ENCODE results near the gene ISCU.

The ISCU gene

GRCh38 chr12:108562348-108563135, at the start of gene ISCU:
Gene ISCU (plus strand): TSS chr12:108562596. CDS start chr12:108562623, 27 bp downstream.
- TF ChIP-seq, protein P1, sequence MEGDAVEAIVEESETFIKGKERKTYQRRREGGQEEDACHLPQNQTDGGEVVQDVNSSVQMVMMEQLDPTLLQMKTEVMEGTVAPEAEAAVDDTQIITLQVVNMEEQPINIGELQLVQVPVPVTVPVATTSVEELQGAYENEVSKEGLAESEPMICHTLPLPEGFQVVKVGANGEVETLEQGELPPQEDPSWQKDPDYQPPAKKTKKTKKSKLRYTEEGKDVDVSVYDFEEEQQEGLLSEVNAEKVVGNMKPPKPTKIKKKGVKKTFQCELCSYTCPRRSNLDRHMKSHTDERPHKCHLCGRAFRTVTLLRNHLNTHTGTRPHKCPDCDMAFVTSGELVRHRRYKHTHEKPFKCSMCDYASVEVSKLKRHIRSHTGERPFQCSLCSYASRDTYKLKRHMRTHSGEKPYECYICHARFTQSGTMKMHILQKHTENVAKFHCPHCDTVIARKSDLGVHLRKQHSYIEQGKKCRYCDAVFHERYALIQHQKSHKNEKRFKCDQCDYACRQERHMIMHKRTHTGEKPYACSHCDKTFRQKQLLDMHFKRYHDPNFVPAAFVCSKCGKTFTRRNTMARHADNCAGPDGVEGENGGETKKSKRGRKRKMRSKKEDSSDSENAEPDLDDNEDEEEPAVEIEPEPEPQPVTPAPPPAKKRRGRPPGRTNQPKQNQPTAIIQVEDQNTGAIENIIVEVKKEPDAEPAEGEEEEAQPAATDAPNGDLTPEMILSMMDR (conservative IDR thresholded peaks at IDR 0.05; ENCODE audit: control insufficient read depth, insufficient read depth, low read depth, low read length): no peak

GRCh38 chr12:108514468-108514972, 47.9 kb upstream of the ISCU start:
- H3K4me3 ChIP-seq (ENCODE audit: control insufficient read depth, low read depth, low read length): peak overlapping the region; percentile 35
- TF ChIP-seq, protein P1 (conservative IDR thresholded peaks at IDR 0.05; ENCODE audit: control insufficient read depth, insufficient read depth, low read depth, low read length): no peak
- DNase-seq (ENCODE audit: low read depth): no peak

More at GRCh38 chr12:108562348-108563135, at the start of gene ISCU:
- peak; percentile 96 for DNase-seq (ENCODE audit: low read depth)
- H3K4me3 ChIP-seq (ENCODE audit: control insufficient read depth, low read depth, low read length): peak within 1 kb of the TSS; percentile 92

DNA sequence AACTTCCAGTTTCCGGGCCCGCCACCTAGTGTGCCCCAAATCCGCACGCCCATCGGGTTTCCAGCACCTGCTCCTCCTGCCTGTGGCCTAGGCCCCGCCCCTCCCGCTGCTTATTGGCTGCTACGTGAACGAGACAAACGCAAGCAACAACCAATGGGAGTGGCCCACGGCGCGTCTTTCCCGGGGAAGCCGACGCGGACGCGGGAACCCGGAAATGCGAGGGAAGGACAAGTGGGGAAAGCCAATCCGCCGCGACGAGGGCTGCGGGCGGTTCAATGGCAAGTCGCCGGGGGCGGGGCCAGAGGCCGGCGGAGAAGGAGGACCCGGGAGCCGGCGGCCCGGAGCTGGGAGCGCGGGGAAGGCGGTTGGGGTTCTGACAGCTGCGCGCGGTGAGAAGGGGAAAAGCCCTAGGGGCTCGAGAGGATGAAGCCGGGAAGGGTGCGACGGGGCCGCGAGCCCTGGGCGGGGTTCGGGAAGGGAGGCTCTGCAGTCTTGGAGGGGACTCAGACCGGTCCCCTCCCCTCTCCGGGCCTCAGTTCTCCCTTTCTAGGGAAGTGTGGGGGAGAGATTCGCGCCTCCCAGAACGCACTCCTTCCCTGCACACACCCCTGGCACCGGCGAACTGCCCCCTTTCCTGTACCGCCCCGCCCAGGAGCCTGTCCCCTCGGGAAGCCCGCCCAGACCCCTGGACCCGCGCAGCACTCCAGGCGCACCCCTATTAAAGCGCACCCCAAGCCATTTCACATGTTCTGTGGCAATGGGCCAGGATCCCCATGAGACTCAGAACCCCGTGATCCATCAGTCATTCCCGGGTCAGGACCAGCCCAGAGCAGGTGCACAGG, 47.2 kb upstream of the ISCU start, which contains the start of gene FICD:
FICD (plus strand) TSS at position 305 of the 842 bp plus-strand sequence. CDS start 1,696 bp downstream, outside the sequence.
- TF ChIP-seq, protein P1 (conservative IDR thresholded peaks at IDR 0.05; ENCODE audit: control insufficient read depth, insufficient read depth, low read depth, low read length): no peak
- peak; percentile 95 for DNase-seq (ENCODE audit: low read depth)
- H3K4me3 ChIP-seq (ENCODE audit: control insufficient read depth, low read depth, low read length): peak within 1 kb of the TSS; percentile 78

DNA sequence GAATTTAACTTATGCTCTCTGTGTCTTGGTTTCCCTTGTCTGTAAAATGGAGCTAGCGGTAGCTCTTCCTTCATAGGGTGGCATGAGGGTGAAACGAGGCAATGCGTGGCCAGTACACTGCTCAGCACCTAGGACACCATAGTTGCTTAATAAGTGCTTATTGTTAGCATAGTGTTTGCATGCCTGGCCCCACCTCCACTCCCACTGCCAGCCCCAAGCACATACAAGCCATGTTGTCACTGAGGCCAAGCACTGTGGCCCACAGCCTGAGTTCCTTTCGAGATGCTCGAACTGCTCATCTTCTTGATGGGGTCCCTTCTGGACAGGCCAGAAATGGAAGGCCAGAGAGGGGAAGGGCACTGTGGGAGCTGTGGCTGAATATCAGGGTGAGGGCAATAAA, 46.5 kb upstream of the ISCU start:
- DNase-seq (ENCODE audit: low read depth): no peak
- TF ChIP-seq, protein P1 (conservative IDR thresholded peaks at IDR 0.05; ENCODE audit: control insufficient read depth, insufficient read depth, low read depth, low read length): no peak
- H3K4me3 ChIP-seq (ENCODE audit: control insufficient read depth, low read depth, low read length): peak overlapping the region; percentile 78

DNA sequence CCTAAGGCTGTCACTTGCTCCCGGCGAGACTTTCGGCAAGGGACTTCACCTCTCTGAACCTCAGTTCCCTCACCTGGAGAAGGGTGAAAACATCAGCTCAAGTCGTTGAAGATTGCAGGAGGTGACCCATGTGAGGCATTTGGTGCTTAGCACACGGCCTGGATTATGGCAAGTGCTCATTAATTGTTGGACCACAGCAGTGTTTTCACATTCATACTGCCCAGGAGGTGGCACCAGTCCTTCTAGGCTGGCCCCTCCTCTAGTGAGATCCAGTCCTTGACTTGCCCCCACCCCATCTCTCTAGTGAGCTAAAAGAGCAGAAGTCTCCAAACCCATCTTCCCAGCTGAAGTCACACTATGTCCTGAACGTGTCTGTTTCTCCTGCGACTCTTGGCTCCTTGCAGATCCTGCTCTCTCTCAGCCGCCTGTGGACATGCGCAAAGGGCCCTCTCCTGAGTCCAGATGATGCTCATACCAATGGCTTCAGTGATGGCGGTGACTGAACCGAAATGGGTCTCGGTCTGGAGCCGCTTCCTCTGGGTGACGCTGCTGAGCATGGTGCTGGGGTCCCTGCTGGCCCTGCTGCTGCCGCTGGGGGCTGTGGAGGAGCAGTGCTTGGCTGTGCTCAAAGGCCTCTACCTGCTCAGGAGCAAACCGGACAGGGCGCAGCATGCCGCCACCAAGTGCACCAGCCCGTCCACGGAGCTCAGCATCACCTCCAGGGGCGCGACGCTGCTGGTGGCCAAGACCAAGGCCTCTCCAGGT, 45.7 kb upstream of the ISCU start:
- no peak overlapping the region for H3K4me3 ChIP-seq (ENCODE audit: control insufficient read depth, low read depth, low read length)
- DNase-seq (ENCODE audit: low read depth): peak; percentile 21
- TF ChIP-seq, protein P1 (conservative IDR thresholded peaks at IDR 0.05; ENCODE audit: control insufficient read depth, insufficient read depth, low read depth, low read length): no peak

Data from fibroblast of mammary gland (primary cell).